GM12878 (cell line): Measurements from ENCODE around the gene ANO6. TPM values are rescaled to one million over a fixed set of nuclear protein-coding genes. Genes with fewer than 3 reads are reported as not detected.

ENCODE experiments used
- ATAC-seq: fragments of 200-7000 bp; cut with Tn5 transposase; 3 replicates; pipeline ENCODE4 v1.9.1; 2020; ENCODE audit warnings: mild to moderate bottlenecking, moderate library complexity
- BruUV-seq: library from RNA; stranded (reverse); fragments of 400-500 nt; replicated peaks from 2 replicates; lab custom pipeline; 2021; lab: Mats Ljungman, UMichigan
- CTCF ChIA-PET: fragments of 300-600 bp; sonication (Branson Sonifier 250); formaldehyde crosslinking; extraction: SDS; loops from one replicate; lab custom pipeline; 2021; ENCODE audit warnings: inconsistent platforms; lab: Yijun Ruan, JAX
- POLR2A ChIA-PET: fragments of 350-600 bp; formaldehyde crosslinking; extraction: SDS; loops from one replicate; lab custom pipeline; 2021; ENCODE audit warnings: inconsistent platforms; lab: Charles Lee
- RAD21 ChIA-PET: fragments of 300-600 bp; sonication (Branson Sonifier 250); formaldehyde crosslinking; loops from one replicate; lab custom pipeline; 2023; ENCODE audit warnings: antibody characterized with exemption; ENCODE audit not compliant: unreplicated experiment; lab: Charles Lee
- SMC1A ChIA-PET: fragments of 300-600 bp; sonication (Branson Sonifier 250); formaldehyde crosslinking; loops from one replicate; lab custom pipeline; 2023; ENCODE audit not compliant: unreplicated experiment, uncharacterized antibody; lab: Charles Lee
- DNase-seq: peaks from one replicate; pipeline ENCODE4 v3.0.0-alpha.2; 2011; ENCODE audit warnings: low read depth, low spot score
- FAIRE-seq: peaks from 3 replicates; lab custom pipeline; 2011; peaks lifted over from hg19 to GRCh38; lab: Jason Lieb, UNC
- H2AFZ ChIP-seq: 2 replicates; pipeline ENCODE4 v1.6.0; 2011; ENCODE audit warnings: low read depth, low read length, control low read depth; ENCODE audit not compliant: control insufficient read depth
- H3K27ac ChIP-seq: 2 replicates; pipeline ENCODE4 v1.5.1; 2011; ENCODE audit warnings: control low read depth; ENCODE audit not compliant: control insufficient read depth, insufficient read depth
- H3K27me3 ChIP-seq, 2 experiments: replicated peaks in 1 of 2; 2 replicates each; pipeline versions ENCODE4 v1.6.0 to v1.6.1; 2011; ENCODE audit warnings: low read length in 1 of 2; ENCODE audit not compliant: control insufficient read depth in 2 of 2, insufficient read depth in 2 of 2
- H3K36me3 ChIP-seq, 2 experiments: 2 replicates each; pipeline ENCODE4 v1.5.1; 2011; ENCODE audit warnings: low read length in 1 of 2; ENCODE audit not compliant: control insufficient read depth in 2 of 2, insufficient read depth in 2 of 2
- H3K4me1 ChIP-seq: 2 replicates; pipeline ENCODE4 v1.6.1; 2011; ENCODE audit warnings: mild to moderate bottlenecking, low read length, moderate library complexity, mixed read lengths; ENCODE audit not compliant: control insufficient read depth, insufficient read depth
- H3K4me2 ChIP-seq: 2 replicates; pipeline ENCODE4 v1.6.0; 2011; ENCODE audit warnings: control low read depth; ENCODE audit not compliant: control insufficient read depth, insufficient read depth
- H3K4me3 ChIP-seq: fragments of 200-600 bp; sonication (generic); 2 replicates; pipeline ENCODE4 v1.5.1; 2016
- H3K79me2 ChIP-seq: 2 replicates; pipeline ENCODE4 v1.6.0; 2011; ENCODE audit warnings: low read length; ENCODE audit not compliant: control insufficient read depth, insufficient read depth
- H3K9ac ChIP-seq: 2 replicates; pipeline ENCODE4 v1.8.0; 2011; ENCODE audit warnings: low read length, control low read depth, mixed read lengths; ENCODE audit not compliant: control insufficient read depth, insufficient read depth
- H3K9me3 ChIP-seq: replicated peaks from 3 replicates; pipeline ENCODE4 v1.5.1; 2011; ENCODE audit warnings: mild to moderate bottlenecking, low read length; ENCODE audit not compliant: control insufficient read depth, insufficient read depth
- H4K20me1 ChIP-seq: 2 replicates; pipeline ENCODE4 v1.6.0; 2011; ENCODE audit not compliant: control insufficient read depth, insufficient read depth
- ATF7 ChIP-seq: fragments of 450-650 bp; IDR thresholded peaks from 2 replicates; pipeline ENCODE4 v1.6.1; 2016; ENCODE audit warnings: low read depth, mild to moderate bottlenecking
- CEBPB ChIP-seq, 2 experiments: fragments of 150-350 bp in 1 of 2; IDR thresholded peaks; 2 replicates each; pipeline ENCODE4 v1.6.1; 2012 to 2014; ENCODE audit warnings: low read depth in 2 of 2, low read length in 2 of 2, borderline replicate concordance in 1 of 2, inconsistent platforms in 1 of 2
- CHD1 ChIP-seq: IDR thresholded peaks from 2 replicates; pipeline ENCODE4 v1.6.1; 2012; ENCODE audit warnings: low read depth, low read length, improper control_type of control experiment
- CHD2 ChIP-seq: IDR thresholded peaks from 2 replicates; pipeline ENCODE4 v1.6.1; 2011; ENCODE audit warnings: low read depth, low read length, improper control_type of control experiment, borderline replicate concordance
- EGR1 ChIP-seq, 2 experiments: IDR thresholded peaks; 1 replicate in 1 of 2; 2 replicates in 1 of 2; pipeline ENCODE4 v1.6.1; 2011 to 2012; ENCODE audit warnings: low read depth in 2 of 2, low read length in 2 of 2, borderline replicate concordance in 1 of 2, mild to moderate bottlenecking in 1 of 2, moderate library complexity in 1 of 2
- HSF1 ChIP-seq: fragments of 150-350 bp; IDR thresholded peaks from 2 replicates; pipeline ENCODE4 v1.6.1; 2014; ENCODE audit warnings: mild to moderate bottlenecking, low read depth, low read length
- IKZF2 ChIP-seq, 2 experiments: fragments of 450-650 bp; IDR thresholded peaks; 2 replicates each; pipeline ENCODE4 v1.6.1; 2017; ENCODE audit warnings: mild to moderate bottlenecking in 2 of 2, moderate library complexity in 2 of 2
- KLF5 ChIP-seq: fragments of 450-650 bp; IDR thresholded peaks from 2 replicates; pipeline ENCODE4 v1.6.1; 2014; ENCODE audit warnings: mild to moderate bottlenecking; ENCODE audit not compliant: partially characterized antibody
- MTA2 ChIP-seq: fragments of 450-650 bp; IDR thresholded peaks from 2 replicates; pipeline ENCODE4 v1.6.1; 2016; ENCODE audit warnings: low read depth, mild to moderate bottlenecking, moderate library complexity
- NBN ChIP-seq: fragments of 450-650 bp; IDR thresholded peaks from 2 replicates; pipeline ENCODE4 v1.6.1; 2016
- POLR2A ChIP-seq: IDR thresholded peaks from 2 replicates; pipeline ENCODE4 v1.6.1; 2011; ENCODE audit warnings: low read depth, mild to moderate bottlenecking, low read length
- TAF1 ChIP-seq: IDR thresholded peaks from 2 replicates; pipeline ENCODE4 v1.6.1; 2011; ENCODE audit warnings: mild to moderate bottlenecking, low read depth, low read length, borderline replicate concordance
- TARDBP ChIP-seq: IDR thresholded peaks from 2 replicates; pipeline ENCODE4 v1.6.1; 2016; ENCODE audit warnings: borderline replicate concordance
- TBL1XR1 ChIP-seq: IDR thresholded peaks from 2 replicates; pipeline ENCODE4 v1.6.1; 2012; ENCODE audit warnings: low read depth, low read length, improper control_type of control experiment
- TCF3 ChIP-seq: IDR thresholded peaks from 2 replicates; pipeline ENCODE4 v1.6.1; 2012; ENCODE audit warnings: low read depth, mild to moderate bottlenecking, low read length, borderline replicate concordance; ENCODE audit not compliant: insufficient read depth
- WGBS: methylation state at CpG from one replicate; pipeline ENCODE4 v1.1.6; 2016; ENCODE audit warnings: low lambda C conversion rate; ENCODE audit not compliant: insufficient replicate concordance, insufficient coverage; ENCODE audit errors: missing lambda C conversion rate; 5-methylcytosine and 5-hydroxymethylcytosine counted together
- in situ Hi-C: fragments of 300-500 bp; cut with MboI; formaldehyde crosslinking; loops from 9 replicates; pipeline ENCODE4 v1.14.3; 2018; ENCODE audit warnings: mixed read lengths
- intact Hi-C: fragments of 100-400 bp; cut with micrococcal nuclease; formaldehyde crosslinking; loops from one replicate; pipeline ENCODE4 v1.14.2; 2022; ENCODE audit not compliant: unreplicated experiment
- polyA plus RNA-seq, 11 experiments: library from polyadenylated mRNA; depleted of rRNA in 4 of 11; unstranded in 6 of 11; stranded (reverse) in 5 of 11; fragments of >200 nt; fragmentation: Nextera tagmentation in 4 of 11; fragmentation: Illumina TruSeq in 1 of 11; extraction: Ambion mirVana in 4 of 11; extraction: Trizol in 1 of 11; gene quantifications; 1 replicate in 1 of 11; 2 replicates in 10 of 11; pipeline versions ENCODE4 v1.2.1 to v1.2.3, GENCODE V29; 2011 to 2016; ENCODE audit warnings: inconsistent platforms in 2 of 11, missing spikeins in 2 of 11, low read depth in 1 of 11
- total RNA-seq, 4 experiments: library from RNA; depleted of rRNA in 3 of 4; stranded (reverse); fragments of >200 nt in 3 of 4; fragmentation: Illumina TruSeq in 1 of 4; extraction: Trizol in 1 of 4; gene quantifications; 2 replicates each; pipeline versions ENCODE4 v1.2.1 to v1.2.3, GENCODE V29; 2013 to 2021
- TF ChIP-seq, protein P1 (sequence below): fragments of 450-650 bp; IDR thresholded peaks from 2 replicates; pipeline ENCODE4 v1.6.1; 2017; ENCODE audit warnings: mild to moderate bottlenecking, low read depth, inconsistent platforms; ENCODE audit not compliant: poor library complexity, severe bottlenecking
- TF ChIP-seq, protein P2 (sequence below): IDR thresholded peaks from 2 replicates; pipeline ENCODE4 v1.6.1; 2011; ENCODE audit warnings: low read depth, mild to moderate bottlenecking, low read length, moderate library complexity, borderline replicate concordance; ENCODE audit errors: extremely low read depth

ANO6 gene
- total and polyA plus RNA-seq, 10 of the 15 experiments (the other 5 are each of a cell fraction or from before 2014, with no cell fraction given): 4.6 to 30.3 (median 26.0) TPM

GRCh38 chr12:45216230-45216982, 511 bp downstream of the ANO6 start:
- in situ Hi-C loops: no loop called here
- 2% methylated on average over 58 of the region's 70 CpGs for WGBS
- POLR2A ChIA-PET: no interaction called here
- peak; percentile 28 for TF ChIP-seq KLF5
- no peak for TF ChIP-seq NBN
- 0 out of 2 replicates have a peak, but pooled peaks have one; percentile 9 for TF ChIP-seq TCF3
- TF ChIP-seq CHD2: no peak
- TF ChIP-seq MTA2: no peak
- TF ChIP-seq CEBPB (IDR thresholded peaks at IDR 0.05; ENCODE audit: borderline replicate concordance in 1 of 2, low read depth in 2 of 2, low read length in 2 of 2): no peak
- TF ChIP-seq, protein P1, sequence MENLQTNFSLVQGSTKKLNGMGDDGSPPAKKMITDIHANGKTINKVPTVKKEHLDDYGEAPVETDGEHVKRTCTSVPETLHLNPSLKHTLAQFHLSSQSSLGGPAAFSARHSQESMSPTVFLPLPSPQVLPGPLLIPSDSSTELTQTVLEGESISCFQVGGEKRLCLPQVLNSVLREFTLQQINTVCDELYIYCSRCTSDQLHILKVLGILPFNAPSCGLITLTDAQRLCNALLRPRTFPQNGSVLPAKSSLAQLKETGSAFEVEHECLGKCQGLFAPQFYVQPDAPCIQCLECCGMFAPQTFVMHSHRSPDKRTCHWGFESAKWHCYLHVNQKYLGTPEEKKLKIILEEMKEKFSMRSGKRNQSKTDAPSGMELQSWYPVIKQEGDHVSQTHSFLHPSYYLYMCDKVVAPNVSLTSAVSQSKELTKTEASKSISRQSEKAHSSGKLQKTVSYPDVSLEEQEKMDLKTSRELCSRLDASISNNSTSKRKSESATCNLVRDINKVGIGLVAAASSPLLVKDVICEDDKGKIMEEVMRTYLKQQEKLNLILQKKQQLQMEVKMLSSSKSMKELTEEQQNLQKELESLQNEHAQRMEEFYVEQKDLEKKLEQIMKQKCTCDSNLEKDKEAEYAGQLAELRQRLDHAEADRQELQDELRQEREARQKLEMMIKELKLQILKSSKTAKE: no peak
- no peak for TF ChIP-seq TAF1
- no peak for TF ChIP-seq ATF7
- TF ChIP-seq IKZF2 (IDR thresholded peaks at IDR 0.05): peak in 1 of 2 experiments; percentile 34; a peak in 3 of 4 replicates
- TF ChIP-seq CHD1: 0 out of 2 replicates have a peak, but pooled peaks have one; percentile 35
- no peak for TF ChIP-seq POLR2A
- TF ChIP-seq TARDBP: no peak
- TF ChIP-seq HSF1: no peak
- TF ChIP-seq, protein P2, sequence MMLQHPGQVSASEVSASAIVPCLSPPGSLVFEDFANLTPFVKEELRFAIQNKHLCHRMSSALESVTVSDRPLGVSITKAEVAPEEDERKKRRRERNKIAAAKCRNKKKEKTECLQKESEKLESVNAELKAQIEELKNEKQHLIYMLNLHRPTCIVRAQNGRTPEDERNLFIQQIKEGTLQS: no peak
- TF ChIP-seq EGR1 (IDR thresholded peaks at IDR 0.05; ENCODE audit: borderline replicate concordance in 1 of 2, low read depth in 2 of 2, low read length in 2 of 2): peak in 1 of 2 experiments; percentile 86; a peak in 2 of 3 replicates
- TF ChIP-seq TBL1XR1: no peak

More at GRCh38 chr12:45216230-45216982, 511 bp downstream of the ANO6 start:
- H3K27ac ChIP-seq: peak overlapping the region; percentile 94
- no peak for FAIRE-seq
- H3K27me3 ChIP-seq: no peaks in the 10 kb centered on the region
- RAD21 ChIA-PET: interaction anchor here (0.7 to 1.8 kb wide), 12 partner anchors 8 to 510 kb away, joined by 3 to 9 read pairs (median 3); no protein-coding TSS in a partner anchor
- peak overlapping the region; percentile 95 for H3K9ac ChIP-seq
- H4K20me1 ChIP-seq: no peaks in the 10 kb centered on the region
- peak overlapping the region; percentile 90 for H2AFZ ChIP-seq
- H3K4me1 ChIP-seq: peaks cover 7% of the 10 kb centered on the region
- H3K36me3 ChIP-seq: no peaks in the 10 kb centered on the region
- peak; percentile 67 for ATAC-seq
- H3K4me3 ChIP-seq: peak overlapping the region; percentile 99
- H3K79me2 ChIP-seq: peaks cover 58% of the 10 kb centered on the region
- no TSS peak for BruUV-seq
- CTCF ChIA-PET: interaction anchor here (0.6 to 3.2 kb wide), 11 partner anchors 17 to 327 kb away, joined by 3 to 25 read pairs (median 4); no protein-coding TSS in a partner anchor
- intact Hi-C loops: loop anchor here (2.0 to 10.0 kb wide), 3 partner anchors 46 to 1158 kb away; partner anchors contain the start of genes ARID2 and SLC38A2
- DNase-seq: no peak
- SMC1A ChIA-PET: interaction anchor here (0.7 to 2.0 kb wide), 15 partner anchors 8 to 526 kb away, joined by 3 to 13 read pairs (median 5); no protein-coding TSS in a partner anchor
- H3K9me3 ChIP-seq: no peaks in the 10 kb centered on the region
- peak overlapping the region; percentile 84; the same call in 1 of the 2 replicates for H3K4me2 ChIP-seq
